NB4 (cell line): ENCODE results near the gene RFTN1.

Source experiments
- CTCF ChIP-seq: IDR thresholded peaks from one replicate; pipeline ENCODE4 v1.5.1; 2012; ENCODE audit warnings: low read depth, low read length
- MAX ChIP-seq: IDR thresholded peaks from 2 replicates; pipeline ENCODE4 v1.6.1; 2011; ENCODE audit warnings: low read depth, low read length
- MYC ChIP-seq: IDR thresholded peaks from 2 replicates; pipeline ENCODE4 v1.6.1; 2011; ENCODE audit warnings: low read depth, low read length
- POLR2A ChIP-seq: IDR thresholded peaks from 2 replicates; pipeline ENCODE4 v1.6.1; 2011; ENCODE audit warnings: mild to moderate bottlenecking; ENCODE audit not compliant: insufficient read length; ENCODE audit errors: extremely low read depth

DNA sequence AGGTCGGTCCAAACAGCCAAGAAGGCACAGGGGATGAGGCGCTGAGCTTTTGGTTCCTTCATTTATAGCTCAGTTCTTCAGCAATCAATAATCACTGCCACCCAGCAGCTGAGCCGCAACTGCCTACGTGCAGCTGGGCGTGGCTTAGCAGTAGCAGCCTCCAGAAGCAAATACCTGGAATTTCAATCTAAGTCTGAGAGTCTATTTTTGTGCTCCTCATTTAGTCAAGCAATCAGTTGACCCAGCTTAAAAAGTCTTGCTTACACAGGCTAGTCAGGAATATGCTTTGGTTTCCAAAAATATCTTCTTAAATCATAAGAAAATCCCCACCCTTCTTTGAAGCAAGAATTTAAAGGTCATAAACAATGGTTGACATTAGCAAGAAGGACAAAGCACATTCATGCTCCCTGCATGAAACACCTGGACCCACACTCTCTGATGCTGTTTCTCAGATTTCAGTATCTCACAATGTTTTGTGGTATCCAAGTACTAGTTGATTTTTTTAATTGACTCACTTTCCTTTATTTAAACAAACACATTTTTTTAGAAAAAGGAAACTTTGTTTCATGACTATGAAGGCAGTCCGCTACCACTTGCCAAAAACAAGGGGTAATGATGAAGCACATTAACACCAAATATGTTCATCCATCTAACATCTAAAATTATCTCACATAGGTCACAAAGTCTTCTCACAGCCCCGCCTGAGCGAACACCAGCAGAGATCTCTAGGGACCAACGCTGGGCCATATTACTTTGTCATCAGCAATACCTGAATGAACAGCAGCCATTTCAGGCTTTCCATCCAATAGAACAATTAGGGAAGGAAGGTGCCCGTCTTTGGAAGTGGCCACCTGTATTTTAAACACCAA, 142.4 kb downstream of the RFTN1 start:
- TF ChIP-seq CTCF = no peak
- TF ChIP-seq POLR2A = no peak
- TF ChIP-seq MAX = no peak
- no peak for TF ChIP-seq MYC
